NCI-H2196 (cell line): Measurements from ENCODE around the gene SORCS1.

ENCODE experiments used
- DNase-seq: peaks from one replicate; lab custom pipeline; 2025; ENCODE audit not compliant: unreplicated experiment; lab: John Stamatoyannopoulos, UW

Gene SORCS1

GRCh38 chr10:106997721-106998120, 166.8 kb downstream of the SORCS1 start:
- no peak for DNase-seq

- DNase-seq = no peak
These were observed 168.0 kb downstream of the SORCS1 start for GRCh38 chr10:106996510-106996909.

- DNase-seq = no peak
These were observed 172.5 kb downstream of the SORCS1 start for GRCh38 chr10:106992055-106992454.

GRCh38 chr10:106991091-106991490, 173.4 kb downstream of the SORCS1 start:
- DNase-seq = no peak

- DNase-seq = no peak
These were observed 177.1 kb downstream of the SORCS1 start for GRCh38 chr10:106987362-106987761.

GRCh38 chr10:106982268-106982667, 182.2 kb downstream of the SORCS1 start:
- DNase-seq = no peak

GRCh38 chr10:106981452-106982075, 182.9 kb downstream of the SORCS1 start:
- no peak for DNase-seq

- no peak for DNase-seq
These were observed 183.7 kb downstream of the SORCS1 start for GRCh38 chr10:106980495-106981451.

- no peak for DNase-seq
These were observed 185.8 kb downstream of the SORCS1 start for GRCh38 chr10:106978756-106979155.

GRCh38 chr10:106973716-106974115, 190.8 kb downstream of the SORCS1 start:
- no peak for DNase-seq

- DNase-seq = no peak
These were observed 191.2 kb downstream of the SORCS1 start for GRCh38 chr10:106973288-106973687.

GRCh38 chr10:106972381-106972780, 192.1 kb downstream of the SORCS1 start:
- no peak for DNase-seq

GRCh38 chr10:106971411-106971831, 193.1 kb downstream of the SORCS1 start:
- DNase-seq = no peak

- no peak for DNase-seq
These were observed 197.1 kb downstream of the SORCS1 start for GRCh38 chr10:106967452-106967851.

GRCh38 chr10:106960812-106961211, 203.7 kb downstream of the SORCS1 start:
- DNase-seq = no peak

- no peak for DNase-seq
These were observed 205.0 kb downstream of the SORCS1 start for GRCh38 chr10:106959521-106959920.

GRCh38 chr10:106958589-106959361, 205.7 kb downstream of the SORCS1 start:
- DNase-seq = no peak

GRCh38 chr10:106957823-106958588, 206.5 kb downstream of the SORCS1 start:
- DNase-seq = no peak

- no peak for DNase-seq
These were observed 208.1 kb downstream of the SORCS1 start for GRCh38 chr10:106956216-106956915.

- DNase-seq = no peak
These were observed 209.4 kb downstream of the SORCS1 start for GRCh38 chr10:106955133-106955532.
